B cell (primary cell): ENCODE data around the gene RCAN1. TPM values are rescaled to one million over a fixed set of nuclear protein-coding genes. Genes with fewer than 3 reads are reported as not detected.

Source experiments
- ATAC-seq: fragments of 200-7000 bp; cut with Tn5 transposase; one replicate; pipeline ENCODE4 v1.10.0; 2021; ENCODE audit warnings: low read depth, mild to moderate bottlenecking, moderate number of reproducible peaks, moderate library complexity
- CTCF ChIA-PET: fragments of 350-600 bp; sonication (Branson Sonifier 250); formaldehyde crosslinking; loops from one replicate; lab custom pipeline; 2021; ENCODE audit warnings: antibody characterized with exemption, inconsistent platforms; lab: Charles Lee
- POLR2A ChIA-PET: fragments of 350-600 bp; sonication (Branson Sonifier 250); formaldehyde crosslinking; loops from one replicate; lab custom pipeline; 2021; ENCODE audit warnings: antibody characterized with exemption; lab: Charles Lee
- DNase-seq: peaks from one replicate; pipeline ENCODE4 v3.0.0; 2013
- H2AFZ ChIP-seq: 2 replicates; pipeline ENCODE4 v1.6.1; 2012; ENCODE audit warnings: mild to moderate bottlenecking, low read depth, low read length; ENCODE audit not compliant: insufficient read depth, poor library complexity, severe bottlenecking
- H3K27ac ChIP-seq, 2 donors: 1 replicate in 1 of 2; 2 replicates in 1 of 2; pipeline ENCODE4 v1.5.1; 2012 to 2013; ENCODE audit warnings: low read length in 2 of 2, mild to moderate bottlenecking in 2 of 2, moderate library complexity in 1 of 2
- H3K27me3 ChIP-seq, 4 experiments: fragments of 200-600 bp in 1 of 4; sonication (generic) in 1 of 4; replicated peaks in 1 of 4; 1 replicate in 2 of 4; 2 replicates in 2 of 4; pipeline versions ENCODE4 v1.6.1 to v1.7.0; 2013 to 2016; ENCODE audit warnings: low read length in 3 of 4, mild to moderate bottlenecking in 2 of 4, mixed read lengths in 1 of 4, moderate library complexity in 1 of 4; ENCODE audit not compliant: insufficient read depth in 4 of 4, control insufficient read depth in 3 of 4; ENCODE audit errors: control extremely low read depth in 1 of 4
- H3K36me3 ChIP-seq, 2 experiments: replicated peaks in 1 of 2; 1 replicate in 1 of 2; 2 replicates in 1 of 2; pipeline versions ENCODE4 v1.6.1 to v1.7.1; 2013; ENCODE audit warnings: low read length in 1 of 2; ENCODE audit not compliant: insufficient read depth in 2 of 2, control insufficient read depth in 1 of 2; ENCODE audit errors: control extremely low read depth in 1 of 2, extremely low read depth in 1 of 2
- H3K4me1 ChIP-seq, 2 donors: fragments of 200-600 bp in 1 of 2; sonication (generic) in 1 of 2; 1 replicate in 1 of 2; 2 replicates in 1 of 2; pipeline versions ENCODE4 v1.5.1 to v1.6.1; 2013 to 2017; ENCODE audit warnings: low read length in 2 of 2; ENCODE audit not compliant: control insufficient read depth in 2 of 2, insufficient read depth in 2 of 2
- H3K4me2 ChIP-seq: replicated peaks from 2 replicates; pipeline ENCODE3; 2012; ENCODE audit warnings: mild to moderate bottlenecking, low read depth, low read length; ENCODE audit not compliant: poor library complexity, severe bottlenecking
- H3K4me3 ChIP-seq, 5 experiments: fragments of 200-600 bp in 1 of 5; sonication (generic) in 1 of 5; 1 replicate in 3 of 5; 2 replicates in 2 of 5; pipeline versions ENCODE4 v1.5.1 to v1.7.0; 2011 to 2016; ENCODE audit warnings: low read length in 4 of 5, mild to moderate bottlenecking in 4 of 5, low read depth in 2 of 5, control low read depth in 1 of 5, moderate library complexity in 1 of 5; ENCODE audit not compliant: insufficient read depth in 1 of 5; ENCODE audit errors: control extremely low read depth in 1 of 5, extremely low read depth in 1 of 5
- H3K79me2 ChIP-seq: fragments of 200-600 bp; sonication (generic); one replicate; pipeline ENCODE4 v1.6.0; 2016; ENCODE audit warnings: low read length; ENCODE audit not compliant: control insufficient read depth, insufficient read depth
- H3K9ac ChIP-seq: fragments of 200-600 bp; sonication (generic); 2 replicates; pipeline ENCODE4 v1.6.1; 2017; ENCODE audit warnings: mild to moderate bottlenecking, low read length, moderate library complexity
- H3K9me3 ChIP-seq, 3 donors: one replicate each; pipeline versions ENCODE4 v1.6.1 to v1.7.1; 2013; ENCODE audit warnings: low read length in 2 of 3; ENCODE audit not compliant: control insufficient read depth in 2 of 3, insufficient read depth in 1 of 3; ENCODE audit errors: control extremely low read depth in 1 of 3
- H4K20me1 ChIP-seq: 2 replicates; pipeline ENCODE4 v1.6.0; 2012; ENCODE audit warnings: mild to moderate bottlenecking, low read length; ENCODE audit not compliant: insufficient read depth, control insufficient read depth, poor library complexity, severe bottlenecking
- H3K27ac Mint-ChIP-seq: one replicate; pipeline ENCODE4 v1.8.0; 2021; ENCODE audit warnings: mixed read lengths
- H3K27me3 Mint-ChIP-seq: one replicate; pipeline ENCODE4 v1.8.0; 2021; ENCODE audit warnings: mixed read lengths
- H3K4me1 Mint-ChIP-seq: one replicate; pipeline ENCODE4 v1.8.0; 2021; ENCODE audit warnings: mixed read lengths
- H3K4me3 Mint-ChIP-seq: one replicate; pipeline ENCODE4 v1.8.0; 2021; ENCODE audit warnings: mixed read lengths
- H3K9me3 Mint-ChIP-seq: one replicate; pipeline ENCODE4 v1.8.0; 2022; ENCODE audit warnings: mixed read lengths; ENCODE audit not compliant: insufficient read depth
- CTCF ChIP-seq: fragments of 200-600 bp; IDR thresholded peaks from one replicate; pipeline ENCODE4 v1.8.0; 2022; ENCODE audit warnings: antibody characterized with exemption, mild to moderate bottlenecking
- EZH2 ChIP-seq: IDR thresholded peaks from 2 replicates; pipeline ENCODE4 v1.6.1; 2012; ENCODE audit warnings: borderline replicate concordance, low read depth, mild to moderate bottlenecking, moderate library complexity, low read length; ENCODE audit not compliant: insufficient read depth, poor library complexity, severe bottlenecking
- WGBS: methylation state at CpG from one replicate; pipeline ENCODE4 v1.1.5; 2013; ENCODE audit warnings: missing lambda C conversion rate; ENCODE audit not compliant: insufficient coverage; 5-methylcytosine and 5-hydroxymethylcytosine counted together
- intact Hi-C: fragments of 100-400 bp; cut with micrococcal nuclease; formaldehyde crosslinking; loops from one replicate; pipeline ENCODE4 v1.10.0; 2022
- polyA plus RNA-seq: library from polyadenylated mRNA; depleted of rRNA; stranded (reverse); fragments of >200 nt; gene quantifications from 2 replicates; pipeline ENCODE4 v1.2.3, GENCODE V29; 2012
- total RNA-seq, 2 donors: library from RNA; stranded (reverse); fragments of 120-200 nt in 1 of 2; gene quantifications; 1 replicate in 1 of 2; 2 replicates in 1 of 2; pipeline versions ENCODE4 v1.2.3 to v1.2.4, GENCODE V29; 2013 to 2022

Gene RCAN1
- total and polyA plus RNA-seq, 2 donors (not counting 1 experiment from before 2014, with no cell fraction given): 0.97 to 4.4 TPM

- no peak for DNase-seq
- intact Hi-C loops: no loop called here
- H3K4me3 ChIP-seq: no peak overlapping the region
- Mint-ChIP-seq H3K27me3 (peaks cover 3% of the 10 kb centered on the region), H3K4me3 (no peak overlapping the region), H3K27ac (no peak overlapping the region), H3K4me1 (no peaks in the 10 kb centered on the region), H3K9me3 (peaks cover 2% of the 10 kb centered on the region)
- H3K27me3 ChIP-seq: no peaks in the 10 kb centered on the region
- H3K9ac ChIP-seq: no peak overlapping the region
- no peaks in the 10 kb centered on the region for H3K4me1 ChIP-seq
- no peaks in the 10 kb centered on the region for H3K36me3 ChIP-seq
- H2AFZ ChIP-seq: no peak overlapping the region
- peaks cover 0 to 5% (median 0%) of the 10 kb centered on the region in 3 donors for H3K9me3 ChIP-seq
- ATAC-seq: no peak
- H3K79me2 ChIP-seq: no peaks in the 10 kb centered on the region
- TF ChIP-seq EZH2: no peak
- no peak for TF ChIP-seq CTCF
- no peaks in the 10 kb centered on the region for H4K20me1 ChIP-seq
- POLR2A ChIA-PET: no interaction called here
- no peak overlapping the region for H3K4me2 ChIP-seq
- no peak overlapping the region for H3K27ac ChIP-seq
- CTCF ChIA-PET: interaction anchor here (0.7 to 1.8 kb wide), 2 partner anchors 20 to 42 kb away, joined by 3 to 5 read pairs; no protein-coding TSS in a partner anchor
- WGBS: 95% methylated on average over 9 of the region's 10 CpGs
Observed at GRCh38 chr21:34582506-34583150, 32.3 kb downstream of the RCAN1 start.

- no peak overlapping the region for H2AFZ ChIP-seq
- H3K9ac ChIP-seq: no peak overlapping the region
- no peak overlapping the region for H3K4me2 ChIP-seq
- TF ChIP-seq EZH2: no peak
- TF ChIP-seq CTCF: no peak
- H3K9me3 ChIP-seq: no peaks in the 10 kb centered on the region
- H3K36me3 ChIP-seq: no peaks in the 10 kb centered on the region
- no peaks in the 10 kb centered on the region for H3K4me1 ChIP-seq
- no peak overlapping the region for H3K27ac ChIP-seq
- WGBS: 96% methylated on average over 8 of the region's 9 CpGs
- no peak for ATAC-seq
- POLR2A ChIA-PET: no interaction called here
- intact Hi-C loops: no loop called here
- Mint-ChIP-seq H3K4me1 (no peaks in the 10 kb centered on the region), H3K4me3 (no peak overlapping the region), H3K9me3 (no peaks in the 10 kb centered on the region), H3K27me3 (peaks cover 3% of the 10 kb centered on the region), H3K27ac (no peak overlapping the region)
- H3K4me3 ChIP-seq: no peak overlapping the region
- no peak for DNase-seq
- H4K20me1 ChIP-seq: no peaks in the 10 kb centered on the region
- CTCF ChIA-PET: no interaction called here
- no peaks in the 10 kb centered on the region for H3K79me2 ChIP-seq
- H3K27me3 ChIP-seq: no peaks in the 10 kb centered on the region
Observed at GRCh38 chr21:34580181-34580700, 34.7 kb downstream of the RCAN1 start.
